Cardiac fibroblast (primary cell): ENCODE data around the gene NXPH2.

Experiments
- DNase-seq, 2 donors: peaks; one replicate each; pipeline versions ENCODE4 v3.0.0 to v3.0.0-alpha.2; 2010; ENCODE audit warnings: low read depth in 2 of 2
- H3K4me3 ChIP-seq, 2 donors: replicated peaks in 1 of 2; 1 replicate in 1 of 2; 2 replicates in 1 of 2; pipeline ENCODE4 v1.5.1; 2011; ENCODE audit warnings: low read depth in 2 of 2, low read length in 2 of 2, mild to moderate bottlenecking in 2 of 2, moderate library complexity in 1 of 2
- TF ChIP-seq, protein P1 (sequence below): IDR thresholded peaks from one replicate; pipeline ENCODE4 v1.5.1; 2011; ENCODE audit warnings: low read depth, mild to moderate bottlenecking, low read length, inconsistent platforms

Gene NXPH2

DNA sequence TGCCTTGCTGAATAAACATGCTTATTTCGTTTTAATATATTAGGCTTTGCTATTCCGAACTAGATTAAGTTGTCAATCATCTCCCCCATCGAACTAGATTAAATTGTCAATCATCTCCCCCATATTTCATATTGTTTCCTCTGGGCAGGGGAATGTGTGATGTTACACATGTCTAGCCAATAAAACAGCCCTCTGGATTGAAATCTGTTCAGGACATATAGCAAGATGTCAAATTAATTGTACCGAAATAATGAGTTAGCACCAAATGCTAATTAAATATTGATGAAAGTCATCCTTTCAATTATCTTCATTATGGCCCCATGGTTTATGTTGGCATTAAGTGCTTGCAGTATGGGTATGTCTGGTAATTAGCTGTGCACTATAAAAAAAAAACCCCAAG is 143.1 kb downstream of the NXPH2 start:
- no peak for DNase-seq
- H3K4me3 ChIP-seq = no peak overlapping the region
- TF ChIP-seq, protein P1, sequence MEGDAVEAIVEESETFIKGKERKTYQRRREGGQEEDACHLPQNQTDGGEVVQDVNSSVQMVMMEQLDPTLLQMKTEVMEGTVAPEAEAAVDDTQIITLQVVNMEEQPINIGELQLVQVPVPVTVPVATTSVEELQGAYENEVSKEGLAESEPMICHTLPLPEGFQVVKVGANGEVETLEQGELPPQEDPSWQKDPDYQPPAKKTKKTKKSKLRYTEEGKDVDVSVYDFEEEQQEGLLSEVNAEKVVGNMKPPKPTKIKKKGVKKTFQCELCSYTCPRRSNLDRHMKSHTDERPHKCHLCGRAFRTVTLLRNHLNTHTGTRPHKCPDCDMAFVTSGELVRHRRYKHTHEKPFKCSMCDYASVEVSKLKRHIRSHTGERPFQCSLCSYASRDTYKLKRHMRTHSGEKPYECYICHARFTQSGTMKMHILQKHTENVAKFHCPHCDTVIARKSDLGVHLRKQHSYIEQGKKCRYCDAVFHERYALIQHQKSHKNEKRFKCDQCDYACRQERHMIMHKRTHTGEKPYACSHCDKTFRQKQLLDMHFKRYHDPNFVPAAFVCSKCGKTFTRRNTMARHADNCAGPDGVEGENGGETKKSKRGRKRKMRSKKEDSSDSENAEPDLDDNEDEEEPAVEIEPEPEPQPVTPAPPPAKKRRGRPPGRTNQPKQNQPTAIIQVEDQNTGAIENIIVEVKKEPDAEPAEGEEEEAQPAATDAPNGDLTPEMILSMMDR = no peak

GRCh38 chr2:138633049-138633448 is 147.1 kb downstream of the NXPH2 start:
- no peak for DNase-seq
- no peak overlapping the region for H3K4me3 ChIP-seq
- TF ChIP-seq, protein P1 = no peak

DNA sequence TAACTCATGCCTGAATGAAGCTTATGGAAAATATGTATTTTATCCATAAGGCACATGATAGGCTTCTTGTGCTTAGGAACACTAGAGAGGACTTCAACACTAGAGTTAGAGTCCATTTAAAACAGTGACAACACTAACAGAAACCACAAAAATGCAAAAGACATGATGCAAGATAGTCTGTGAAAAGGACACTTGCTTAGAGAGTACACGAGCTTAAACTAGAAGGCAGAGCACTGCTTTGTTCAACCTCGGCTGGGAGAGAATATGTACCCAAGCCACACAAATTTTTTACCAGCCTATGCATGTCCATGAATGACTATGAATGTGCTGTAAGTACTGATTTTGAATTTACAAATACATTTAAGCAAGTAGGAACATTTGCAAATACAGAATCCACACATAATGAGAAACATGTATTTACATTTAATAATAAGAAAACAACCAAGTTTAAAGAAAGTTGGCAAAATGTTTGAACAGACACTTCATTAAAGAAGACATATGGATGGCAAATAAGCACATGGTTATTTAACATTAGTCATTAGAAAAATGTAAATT is 148.0 kb downstream of the NXPH2 start:
- TF ChIP-seq, protein P1 = no peak
- DNase-seq = peak; percentile 17 to 52
- H3K4me3 ChIP-seq = no peak overlapping the region

- no peak for DNase-seq
- TF ChIP-seq, protein P1 = no peak
- H3K4me3 ChIP-seq = no peak overlapping the region
Measured at GRCh38 chr2:138630164-138630563, 150.0 kb downstream of the NXPH2 start.

GRCh38 chr2:138626148-138626547 is 154.0 kb downstream of the NXPH2 start:
- H3K4me3 ChIP-seq = no peak overlapping the region
- no peak for DNase-seq
- TF ChIP-seq, protein P1 = no peak

- TF ChIP-seq, protein P1 = no peak
- no peak overlapping the region for H3K4me3 ChIP-seq
- no peak for DNase-seq
Measured at GRCh38 chr2:138622613-138623012, 157.6 kb downstream of the NXPH2 start.

DNA sequence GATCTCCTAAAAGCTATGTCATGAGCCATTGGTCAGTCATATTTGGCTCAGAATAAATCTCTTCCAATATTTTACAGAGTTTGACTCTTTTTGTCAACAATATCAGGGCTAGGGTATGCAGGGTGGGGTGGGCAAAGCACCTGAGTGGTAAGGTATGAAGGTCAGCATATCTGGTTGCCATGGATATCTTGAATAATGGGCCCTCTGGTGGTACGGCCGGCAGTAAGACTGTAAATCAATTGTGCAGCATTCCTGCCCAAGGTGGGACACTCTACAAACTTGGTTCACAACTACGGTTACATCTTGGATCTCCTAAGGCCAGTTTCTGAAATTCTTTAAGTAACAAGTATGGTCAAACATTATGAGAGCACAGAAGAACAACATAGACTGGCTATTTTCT is 159.1 kb downstream of the NXPH2 start:
- no peak for DNase-seq
- no peak overlapping the region for H3K4me3 ChIP-seq
- TF ChIP-seq, protein P1 = no peak
